Stomach (tissue), 9 donors: Measurements from ENCODE around the gene ERBB4. TPM values are rescaled to one million over a fixed set of nuclear protein-coding genes. Genes with fewer than 3 reads are reported as not detected.

ENCODE experiments used
- DNase-seq, 2 donors: peaks; one replicate each; pipeline versions ENCODE4 v3.0.0 to v3.0.0-alpha.2; 2013 to 2019
- H3K27ac ChIP-seq, 5 donors: fragments of 200-600 bp in 4 of 5; sonication (generic) in 4 of 5; one replicate each; pipeline ENCODE4 v1.5.1; 2013 to 2019; ENCODE audit warnings: mild to moderate bottlenecking in 1 of 5, moderate library complexity in 1 of 5
- H3K27me3 ChIP-seq, 3 donors: fragments of 200-600 bp; sonication (generic); one replicate each; pipeline ENCODE4 v1.5.1; 2017 to 2019; ENCODE audit warnings: mixed run types in 1 of 3
- H3K36me3 ChIP-seq, 4 donors: fragments of 200-600 bp; sonication (generic); 1 replicate in 3 of 4; 2 replicates in 1 of 4; pipeline ENCODE4 v1.5.1; 2016 to 2019
- H3K4me1 ChIP-seq, 4 donors: fragments of 200-600 bp; sonication (generic); one replicate each; pipeline ENCODE4 v1.5.1; 2016 to 2019
- H3K4me3 ChIP-seq, 4 donors: fragments of 200-600 bp; sonication (generic) in 3 of 4; one replicate each; pipeline ENCODE4 v1.5.1; 2016 to 2019; ENCODE audit warnings: mild to moderate bottlenecking in 1 of 4
- H3K9me3 ChIP-seq, 4 donors: fragments of 200-600 bp; sonication (generic); one replicate each; pipeline ENCODE4 v1.5.1; 2016 to 2019
- EP300 ChIP-seq: sonication (generic); formaldehyde crosslinking; IDR thresholded peaks from one replicate; pipeline ENCODE4 v1.6.1; 2017; ENCODE audit warnings: antibody characterized with exemption
- POLR2A ChIP-seq, 4 donors: fragments of 450-650 bp; IDR thresholded peaks; one replicate each; pipeline ENCODE4 v1.6.1; 2016; ENCODE audit warnings: antibody characterized with exemption in 4 of 4, control low read depth in 2 of 4, mild to moderate bottlenecking in 1 of 4, moderate library complexity in 1 of 4
- POLR2AphosphoS5 ChIP-seq, 3 donors: sonication (generic); formaldehyde crosslinking; IDR thresholded peaks; one replicate each; pipeline ENCODE4 v1.6.1; 2016; ENCODE audit warnings: antibody characterized with exemption in 3 of 3
- WGBS, 5 donors: extraction: QIAGEN DNeasy Blood & Tissue Kit in 3 of 5; methylation state at CpG; one replicate each; pipeline versions ENCODE4 v1.1.5 to v1.1.7; 2013 to 2018; 5-methylcytosine and 5-hydroxymethylcytosine counted together
- intact Hi-C: fragments of 100-400 bp; cut with DNase I; formaldehyde crosslinking; loops from one replicate; pipeline ENCODE4 v1.15.1; 2023; ENCODE audit warnings: low total_unique reads
- polyA plus RNA-seq, 3 donors: library from polyadenylated mRNA; stranded (reverse); fragments of 200-250 nt; gene quantifications; one replicate each; pipeline ENCODE4 v1.2.3, GENCODE V29; 2013
- total RNA-seq, 5 donors: library from RNA; depleted of rRNA; stranded (reverse); fragments of >200 nt; gene quantifications; one replicate each; pipeline versions ENCODE4 v1.1.0 to v1.2.3, GENCODE V29; 2014 to 2016
- TF ChIP-seq, protein P1 (sequence below), 7 experiments: fragments of 450-650 bp in 4 of 7; fragments of 200-600 bp in 3 of 7; sonication (generic) in 3 of 7; IDR thresholded peaks; one replicate each; pipeline ENCODE4 v1.5.1; 2016 to 2019; ENCODE audit warnings: antibody characterized with exemption in 7 of 7, control low read depth in 2 of 7, mild to moderate bottlenecking in 1 of 7
- donor health status: healthy with polysubstance abuse.
- donor health status: Bipolar disorder and iron deficiency.
- donor health status: healthy.

Gene ERBB4
- total and polyA plus RNA-seq, 8 donors, result 0.12 to 2.5 (median 0.45) TPM; not detected in 1

DNA sequence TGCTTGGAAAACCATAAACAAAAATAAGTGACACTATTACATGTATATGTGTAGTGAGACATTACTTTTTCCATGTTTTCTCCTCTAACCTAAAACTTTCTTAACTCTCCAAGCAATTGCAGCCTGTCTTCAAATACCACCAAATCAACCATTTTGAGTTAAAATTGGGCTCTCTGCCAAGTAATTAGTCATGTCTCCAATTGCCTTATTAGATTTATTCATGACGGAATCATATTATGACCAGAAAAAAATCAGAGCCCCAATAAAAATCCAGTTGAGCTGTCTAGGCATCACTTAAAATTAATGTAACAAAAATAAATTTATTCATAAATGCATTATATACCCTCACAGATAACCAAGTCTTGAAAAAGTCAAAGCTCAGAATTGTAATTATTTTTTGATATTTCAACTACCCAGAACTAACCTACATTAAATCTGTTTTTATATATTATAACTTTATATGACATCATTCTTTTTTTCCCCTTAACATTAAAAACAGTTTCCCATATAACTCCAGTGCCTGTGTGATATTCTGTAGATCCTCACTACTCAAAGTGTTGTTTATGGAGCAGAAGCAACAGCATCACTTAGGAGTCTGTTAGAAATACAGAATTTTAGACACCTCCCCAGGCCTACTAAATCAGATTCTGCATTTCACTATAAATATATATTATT is 157.0 kb downstream of the ERBB4 start:
- Histone ChIP-seq H3K4me1 (no peaks in the 10 kb centered on the region), H3K27me3 (no peaks in the 10 kb centered on the region), H3K4me3 (no peak overlapping the region), H3K9me3 (no peaks in the 10 kb centered on the region), H3K36me3 (no peaks in the 10 kb centered on the region), H3K27ac (no peak overlapping the region)
- intact Hi-C loops, result no loop called here
- no peak for DNase-seq
- WGBS, 5 donors, result 84 to 98% (median 93%) methylated on average over 1 of the region's 1 CpG
- no peak for TF ChIP-seq POLR2A (IDR thresholded peaks at IDR 0.05)
- TF ChIP-seq EP300, result no peak
- no peak for TF ChIP-seq POLR2AphosphoS5 (IDR thresholded peaks at IDR 0.05)
- TF ChIP-seq, protein P1, sequence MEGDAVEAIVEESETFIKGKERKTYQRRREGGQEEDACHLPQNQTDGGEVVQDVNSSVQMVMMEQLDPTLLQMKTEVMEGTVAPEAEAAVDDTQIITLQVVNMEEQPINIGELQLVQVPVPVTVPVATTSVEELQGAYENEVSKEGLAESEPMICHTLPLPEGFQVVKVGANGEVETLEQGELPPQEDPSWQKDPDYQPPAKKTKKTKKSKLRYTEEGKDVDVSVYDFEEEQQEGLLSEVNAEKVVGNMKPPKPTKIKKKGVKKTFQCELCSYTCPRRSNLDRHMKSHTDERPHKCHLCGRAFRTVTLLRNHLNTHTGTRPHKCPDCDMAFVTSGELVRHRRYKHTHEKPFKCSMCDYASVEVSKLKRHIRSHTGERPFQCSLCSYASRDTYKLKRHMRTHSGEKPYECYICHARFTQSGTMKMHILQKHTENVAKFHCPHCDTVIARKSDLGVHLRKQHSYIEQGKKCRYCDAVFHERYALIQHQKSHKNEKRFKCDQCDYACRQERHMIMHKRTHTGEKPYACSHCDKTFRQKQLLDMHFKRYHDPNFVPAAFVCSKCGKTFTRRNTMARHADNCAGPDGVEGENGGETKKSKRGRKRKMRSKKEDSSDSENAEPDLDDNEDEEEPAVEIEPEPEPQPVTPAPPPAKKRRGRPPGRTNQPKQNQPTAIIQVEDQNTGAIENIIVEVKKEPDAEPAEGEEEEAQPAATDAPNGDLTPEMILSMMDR (IDR thresholded peaks at IDR 0.05), result no peak

- 20 to 50% (median 32%) methylated on average over 3 of the region's 3 CpGs for WGBS, 5 donors
- TF ChIP-seq, protein P1 (IDR thresholded peaks at IDR 0.05), result no peak
- TF ChIP-seq POLR2AphosphoS5 (IDR thresholded peaks at IDR 0.05) (no peak), EP300 (no peak), POLR2A (IDR thresholded peaks at IDR 0.05) (no peak)
- Histone ChIP-seq H3K4me1 (no peaks in the 10 kb centered on the region), H3K27me3 (no peaks in the 10 kb centered on the region), H3K27ac (no peak overlapping the region), H3K4me3 (no peak overlapping the region), H3K36me3 (no peaks in the 10 kb centered on the region), H3K9me3 (no peaks in the 10 kb centered on the region)
- intact Hi-C loops, result no loop called here
- peak in 1 of 2 donors; percentile 12 for DNase-seq
These were observed 159.5 kb downstream of the ERBB4 start for GRCh38 chr2:212379103-212379502.

- no peaks in the 10 kb centered on the region for H3K27me3 ChIP-seq
- H3K9me3 ChIP-seq, result no peaks in the 10 kb centered on the region
- H3K36me3 ChIP-seq, result no peaks in the 10 kb centered on the region
- TF ChIP-seq EP300, result no peak
- no peak for TF ChIP-seq POLR2A (IDR thresholded peaks at IDR 0.05)
- TF ChIP-seq POLR2AphosphoS5 (IDR thresholded peaks at IDR 0.05), result no peak
- TF ChIP-seq, protein P1 (IDR thresholded peaks at IDR 0.05), result no peak
- DNase-seq, result no peak
- 56 to 68% (median 63%) methylated on average over 1 of the region's 1 CpG for WGBS, 5 donors
- H3K27ac ChIP-seq, result no peak overlapping the region
- H3K4me3 ChIP-seq, result no peak overlapping the region
- intact Hi-C loops, result no loop called here
- H3K4me1 ChIP-seq, result no peaks in the 10 kb centered on the region
These were observed 171.2 kb downstream of the ERBB4 start for GRCh38 chr2:212367431-212367830.

GRCh38 chr2:212364112-212364985 is 174.3 kb downstream of the ERBB4 start:
- no peak overlapping the region for H3K27ac ChIP-seq
- WGBS, 5 donors, result 61 to 68% (median 64%) methylated on average over 3 of the region's 3 CpGs
- peaks cover 0 to 7% (median 0%) of the 10 kb centered on the region in 4 donors for H3K4me1 ChIP-seq
- TF ChIP-seq, protein P1 (IDR thresholded peaks at IDR 0.05), result no peak
- TF ChIP-seq POLR2AphosphoS5 (IDR thresholded peaks at IDR 0.05), result no peak
- no peak for TF ChIP-seq POLR2A (IDR thresholded peaks at IDR 0.05)
- TF ChIP-seq EP300, result no peak
- no peak for DNase-seq
- no peak overlapping the region for H3K4me3 ChIP-seq
- no peaks in the 10 kb centered on the region for H3K27me3 ChIP-seq
- H3K9me3 ChIP-seq, result no peaks in the 10 kb centered on the region
- intact Hi-C loops, result no loop called here
- no peaks in the 10 kb centered on the region for H3K36me3 ChIP-seq
